Activated CD4-positive, alpha-beta memory T cell treated with anti-CD3 and anti-CD28 coated beads, Interleukin-2, amount 10 ng/mL, durations not matched to agents 7 days and 5 days (primary cell): Measurements from ENCODE around the gene FXYD1. TPM values are rescaled to one million over a fixed set of nuclear protein-coding genes. Genes with fewer than 3 reads are reported as not detected.
"Not testable (repeated sequence)": the region's sequence is repeated elsewhere in the genome, so short reads cannot be mapped to it uniquely, and the experiment has no call there.

Experiments used
- CTCF ChIA-PET: fragments of 350-600 bp; sonication (Branson Sonifier 250); formaldehyde crosslinking; loops from one replicate; lab custom pipeline; 2021; ENCODE audit warnings: antibody characterized with exemption, inconsistent platforms; lab: Charles Lee
- POLR2A ChIA-PET: fragments of 350-600 bp; sonication (Branson Sonifier 250); formaldehyde crosslinking; loops from one replicate; lab custom pipeline; 2021; ENCODE audit warnings: antibody characterized with exemption; lab: Charles Lee
- DNase-seq: peaks from one replicate; pipeline ENCODE4 v3.0.0-alpha.2; 2020
- H3K27ac Mint-ChIP-seq: one replicate; pipeline ENCODE4 v1.8.0; 2021; ENCODE audit warnings: mild to moderate bottlenecking, mixed read lengths
- H3K27me3 Mint-ChIP-seq: one replicate; pipeline ENCODE4 v1.8.0; 2021; ENCODE audit warnings: mixed read lengths
- H3K36me3 Mint-ChIP-seq: one replicate; pipeline ENCODE4 v1.8.0; 2021; ENCODE audit warnings: low read depth, mixed read lengths
- H3K4me1 Mint-ChIP-seq: one replicate; pipeline ENCODE4 v1.8.0; 2021; ENCODE audit warnings: mixed read lengths
- H3K4me3 Mint-ChIP-seq: one replicate; pipeline ENCODE4 v1.8.0; 2021; ENCODE audit warnings: mild to moderate bottlenecking, mixed read lengths
- H3K9me3 Mint-ChIP-seq: one replicate; pipeline ENCODE4 v1.8.0; 2021; ENCODE audit warnings: mixed read lengths
- total RNA-seq, 2 experiments: library from RNA; stranded (reverse); gene quantifications; one replicate each; pipeline ENCODE4 v1.2.3, GENCODE V29; 2021

The FXYD1 gene
- total RNA-seq, 2 experiments from 2014 or later: 3.3 to 3.6 TPM

DNA sequence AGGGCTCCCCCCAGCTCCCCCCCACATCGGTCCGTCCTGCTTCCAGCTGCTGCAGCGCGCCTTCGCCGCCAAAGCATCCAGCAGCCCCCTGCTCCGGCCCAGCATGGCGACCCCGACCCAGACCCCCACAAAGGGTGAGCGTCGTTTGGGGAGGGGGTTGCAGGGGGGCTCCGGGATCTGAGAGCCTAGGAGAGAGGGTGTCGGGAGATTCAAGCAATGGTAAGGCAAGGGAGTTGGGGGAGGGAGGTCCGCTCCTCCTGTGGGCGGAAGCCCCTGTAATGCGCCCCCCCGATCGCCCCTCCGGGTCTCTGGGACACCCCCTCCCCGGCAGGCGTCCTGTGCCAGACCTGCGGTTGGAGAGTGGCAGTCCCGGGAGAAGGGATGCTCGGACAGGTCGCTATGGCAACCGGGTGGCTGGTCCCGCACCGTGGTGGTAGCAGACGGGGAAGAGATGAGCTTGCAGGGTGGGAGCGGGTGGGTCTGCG lies 4.6 kb downstream of the FXYD1 start, which contains the start of gene FXYD7:
Gene FXYD7, plus strand, starts transcription at position 25 of the 485 bp plus-strand sequence. Its CDS starts 79 bp downstream, at position 104.
- Mint-ChIP-seq H3K27ac (no peak within 1 kb of the TSS), H3K4me1 (peaks cover 35% of the 10 kb centered on the region), H3K36me3 (no peaks in the 10 kb centered on the region), H3K9me3 (no peaks in the 10 kb centered on the region), H3K4me3 (peak within 1 kb of the TSS; percentile 76), H3K27me3 (peaks cover 22% of the 10 kb centered on the region)
- DNase-seq: no peak
- ChIA-PET CTCF (interaction anchor here (0.7 to 2.7 kb wide), 8 partner anchors 11 to 125 kb away, joined by 3 to 25 read pairs (median 7); partner anchors contain the start of gene FXYD5), POLR2A (interaction anchor here (1.0 to 3.9 kb wide), 3 partner anchors 11 to 127 kb away, joined by 4 to 39 read pairs (median 16); partner anchors contain the start of genes FXYD5 and USF2)

DNA sequence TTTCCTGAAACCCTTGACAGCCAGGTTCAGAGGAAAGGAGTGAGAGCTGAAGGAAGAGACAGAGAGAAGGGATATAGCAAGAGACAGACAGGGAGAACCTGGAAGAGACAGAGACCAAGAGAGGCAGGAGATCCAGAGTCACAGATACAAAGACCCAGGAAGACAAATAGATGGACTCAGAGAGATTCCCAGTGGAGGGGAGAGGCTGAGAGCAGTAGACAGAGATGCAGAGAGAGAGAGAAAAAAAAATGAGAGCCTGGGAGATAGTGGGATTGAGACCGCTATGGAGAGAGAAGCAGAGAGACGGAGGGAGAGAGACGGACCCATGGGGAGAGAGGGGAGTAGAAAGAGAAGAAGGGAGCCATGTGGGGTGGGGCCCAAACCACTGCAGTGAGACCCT lies 5.2 kb downstream of the FXYD1 start:
- no peaks in the 10 kb centered on the region for H3K9me3 Mint-ChIP-seq
- no peak for DNase-seq
- H3K27ac Mint-ChIP-seq: no peak overlapping the region
- H3K4me1 Mint-ChIP-seq: peaks cover 35% of the 10 kb centered on the region
- no peaks in the 10 kb centered on the region for H3K36me3 Mint-ChIP-seq
- CTCF ChIA-PET: interaction anchor here (0.7 to 2.0 kb wide), 4 partner anchors 10 to 72 kb away, joined by 3 to 8 read pairs (median 3); partner anchors contain the start of gene FXYD5
- peaks cover 22% of the 10 kb centered on the region for H3K27me3 Mint-ChIP-seq
- peak overlapping the region; percentile 21 for H3K4me3 Mint-ChIP-seq
- POLR2A ChIA-PET: interaction anchor here (1.0 to 3.9 kb wide), 2 partner anchors 10 to 127 kb away, joined by 4 to 39 read pairs; partner anchors contain the start of gene FXYD5

DNA sequence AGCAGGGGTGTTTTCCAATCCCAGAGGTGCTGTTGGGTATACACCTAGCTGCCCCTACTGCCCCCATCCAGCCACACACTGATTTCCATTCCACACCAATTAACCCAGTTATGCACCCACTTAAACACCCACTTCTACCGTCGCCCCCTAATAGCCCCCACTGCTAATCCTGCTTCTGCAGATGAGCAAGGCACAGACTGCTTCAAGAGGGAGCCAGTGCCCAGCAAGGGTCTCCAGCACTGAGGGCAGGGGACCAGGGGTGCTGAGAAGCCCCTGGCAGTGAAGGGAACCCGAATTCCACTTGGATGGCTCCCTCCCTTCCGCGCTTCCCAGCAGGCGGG lies 5.6 kb downstream of the FXYD1 start:
- Mint-ChIP-seq H3K27me3 (peaks cover 22% of the 10 kb centered on the region), H3K4me1 (peaks cover 35% of the 10 kb centered on the region), H3K4me3 (no peak overlapping the region), H3K27ac (no peak overlapping the region), H3K9me3 (no peaks in the 10 kb centered on the region), H3K36me3 (no peaks in the 10 kb centered on the region)
- DNase-seq: no peak
- ChIA-PET CTCF (interaction anchor here (2.0 kb wide), 1 partner anchor 10 kb away, joined by 8 read pairs; the partner anchor contains the start of gene FXYD5), POLR2A (no interaction called here)

DNA sequence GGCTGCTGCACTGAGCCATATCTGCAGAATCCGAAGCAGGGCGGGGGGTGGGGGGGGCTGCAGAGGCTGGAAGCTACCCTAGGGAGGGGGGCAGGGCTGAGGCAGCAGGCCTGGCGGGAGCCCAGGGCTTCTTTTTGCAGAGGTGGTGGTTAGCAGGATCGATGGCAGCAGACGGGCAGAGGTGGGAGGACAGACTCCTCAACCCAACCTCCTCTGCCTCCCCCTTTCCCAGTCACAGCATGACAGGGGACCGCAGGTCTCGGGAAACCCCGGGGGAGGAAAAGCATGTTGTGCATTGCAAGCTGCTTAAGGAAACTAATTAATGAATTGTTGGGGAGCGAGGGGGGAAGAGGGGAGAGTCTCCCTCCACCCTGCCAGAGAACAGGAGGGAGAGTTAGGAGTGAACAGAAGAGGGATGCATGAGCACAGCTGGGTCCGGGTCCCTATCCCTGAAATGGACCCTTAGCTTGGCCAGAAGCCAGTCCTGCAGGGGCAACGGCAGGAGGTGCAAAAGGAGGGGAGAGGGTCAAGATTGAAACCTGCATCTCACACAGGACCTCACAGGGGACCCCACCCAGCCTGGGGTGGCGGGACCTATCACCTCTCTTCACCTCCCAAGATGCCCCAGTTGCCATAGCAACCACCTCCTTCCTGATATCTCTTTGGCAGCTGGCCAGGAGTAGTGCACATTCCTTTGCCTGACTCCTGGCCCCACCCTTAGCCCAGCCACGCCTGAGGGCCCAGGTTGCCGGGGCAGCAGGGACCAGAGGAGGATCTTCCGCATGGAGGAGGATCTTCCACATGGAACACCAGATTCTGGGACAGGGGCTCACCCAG lies 6.2 kb downstream of the FXYD1 start:
- ChIA-PET POLR2A (interaction anchor here (1.1 kb wide), 2 partner anchors 66 to 67 kb away, joined by 3 to 4 read pairs; no protein-coding TSS in a partner anchor), CTCF (interaction anchor here (1.7 to 2.0 kb wide), 2 partner anchors 9 kb away, joined by 8 to 9 read pairs; partner anchors contain the start of gene FXYD5)
- DNase-seq: peak; percentile 37
- H3K36me3 Mint-ChIP-seq: no peaks in the 10 kb centered on the region
- H3K27ac Mint-ChIP-seq: no peak overlapping the region
- H3K9me3 Mint-ChIP-seq: no peaks in the 10 kb centered on the region
- no peak overlapping the region for H3K4me3 Mint-ChIP-seq
- peaks cover 22% of the 10 kb centered on the region for H3K27me3 Mint-ChIP-seq
- peaks cover 35% of the 10 kb centered on the region for H3K4me1 Mint-ChIP-seq

DNA sequence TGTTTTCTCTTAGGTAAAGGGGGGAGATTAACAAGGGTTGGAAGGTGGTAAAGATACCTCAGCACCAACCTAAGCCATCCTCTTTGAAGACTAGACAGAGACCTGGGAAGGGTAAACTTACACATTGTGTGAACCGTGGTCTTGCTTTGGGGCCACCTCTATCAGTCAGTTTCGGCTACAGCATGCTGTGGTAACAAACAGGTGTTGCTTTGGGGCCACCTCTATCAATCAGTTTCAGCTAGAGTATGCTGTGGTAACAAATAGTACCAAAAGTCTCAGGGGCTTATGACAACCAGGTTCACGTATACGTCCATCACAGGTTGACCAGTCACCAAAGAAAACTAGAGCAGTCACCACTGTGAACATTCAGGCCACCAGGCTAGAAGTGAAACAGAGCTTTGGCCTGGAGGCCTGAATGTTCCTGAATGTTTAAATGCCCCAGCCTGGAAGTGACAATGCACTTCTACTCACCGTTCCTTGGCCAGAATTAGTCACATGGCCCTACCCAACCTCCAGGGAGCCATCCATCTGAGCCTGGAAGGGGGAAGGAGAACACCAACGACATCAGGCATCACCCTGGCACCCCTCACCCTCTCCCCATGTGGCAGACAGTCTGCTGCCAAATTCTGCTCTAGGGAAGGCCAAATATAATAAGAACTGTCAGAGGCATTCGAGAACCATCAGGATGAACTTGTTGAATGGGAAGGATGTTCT lies 8.3 kb downstream of the FXYD1 start:
- no peak for DNase-seq
- Mint-ChIP-seq H3K4me3 (no peak overlapping the region), H3K27me3 (peaks cover 16% of the 10 kb centered on the region), H3K9me3 (no peaks in the 10 kb centered on the region), H3K27ac (no peak overlapping the region), H3K4me1 (peaks cover 28% of the 10 kb centered on the region), H3K36me3 (no peaks in the 10 kb centered on the region)
- ChIA-PET POLR2A (no interaction called here), CTCF (interaction anchor here (1.7 to 2.0 kb wide), 3 partner anchors 7 to 67 kb away, joined by 3 to 9 read pairs (median 6); partner anchors contain the start of genes FXYD5 and LGI4)

DNA sequence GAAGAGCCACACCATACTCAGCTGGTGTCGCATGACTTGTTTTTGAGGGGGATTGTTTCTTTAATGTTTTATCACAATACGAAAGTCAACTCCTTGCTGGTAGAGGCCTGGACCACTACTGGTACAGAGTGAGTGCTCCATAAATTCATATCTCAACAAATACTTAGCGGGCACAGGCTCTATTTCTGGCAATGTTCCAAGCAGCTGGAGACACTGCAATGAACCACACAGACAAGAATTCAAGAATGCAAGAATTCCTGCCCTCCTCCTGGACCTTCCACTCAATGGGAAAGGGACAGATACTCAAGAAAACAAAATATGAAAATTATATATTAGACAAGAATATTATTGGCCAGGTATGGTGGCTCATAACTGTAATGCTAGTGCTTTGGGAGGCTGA lies 10.8 kb downstream of the FXYD1 start:
- POLR2A ChIA-PET: interaction anchor here (0.6 to 0.7 kb wide), 2 partner anchors 8 to 57 kb away, joined by 3 read pairs; no protein-coding TSS in a partner anchor
- no peak overlapping the region for H3K27ac Mint-ChIP-seq
- H3K27me3 Mint-ChIP-seq: peaks cover 8% of the 10 kb centered on the region
- peaks cover 4% of the 10 kb centered on the region for H3K36me3 Mint-ChIP-seq
- no peaks in the 10 kb centered on the region for H3K9me3 Mint-ChIP-seq
- no peak overlapping the region for H3K4me3 Mint-ChIP-seq
- no peak for DNase-seq
- CTCF ChIA-PET: interaction anchor here (1.2 kb wide), 1 partner anchor 12 kb away, joined by 3 read pairs; no protein-coding TSS in a partner anchor
- peaks cover 28% of the 10 kb centered on the region for H3K4me1 Mint-ChIP-seq

DNA sequence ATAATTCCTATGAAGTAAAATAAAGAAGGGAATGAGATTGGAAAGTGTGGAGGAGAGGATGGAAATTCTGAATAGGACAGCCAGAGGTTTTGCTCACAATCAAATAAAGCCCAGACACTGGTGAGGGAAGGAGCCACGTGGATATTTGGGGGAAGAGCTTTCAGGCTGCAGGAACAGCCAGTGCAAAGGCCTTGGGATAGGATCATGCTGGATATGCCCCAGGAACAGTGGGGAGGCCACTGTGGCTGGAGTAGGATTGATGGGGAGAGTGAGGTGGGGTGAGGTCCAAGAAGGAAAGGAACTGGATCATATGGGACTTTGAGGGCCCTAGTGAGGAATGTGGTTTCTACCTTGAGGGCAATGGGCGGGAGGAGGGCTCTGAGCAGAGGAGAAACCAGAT lies 11.8 kb downstream of the FXYD1 start:
- Mint-ChIP-seq H3K9me3 (no peaks in the 10 kb centered on the region), H3K36me3 (peaks cover 14% of the 10 kb centered on the region), H3K27ac (no peak overlapping the region), H3K4me1 (peaks cover 19% of the 10 kb centered on the region), H3K4me3 (no peak overlapping the region), H3K27me3 (peaks cover 4% of the 10 kb centered on the region)
- POLR2A ChIA-PET: no interaction called here
- CTCF ChIA-PET: interaction anchor here (1.2 to 4.9 kb wide), 2 partner anchors 9 to 13 kb away, joined by 3 to 47 read pairs; no protein-coding TSS in a partner anchor
- no peak for DNase-seq

DNA sequence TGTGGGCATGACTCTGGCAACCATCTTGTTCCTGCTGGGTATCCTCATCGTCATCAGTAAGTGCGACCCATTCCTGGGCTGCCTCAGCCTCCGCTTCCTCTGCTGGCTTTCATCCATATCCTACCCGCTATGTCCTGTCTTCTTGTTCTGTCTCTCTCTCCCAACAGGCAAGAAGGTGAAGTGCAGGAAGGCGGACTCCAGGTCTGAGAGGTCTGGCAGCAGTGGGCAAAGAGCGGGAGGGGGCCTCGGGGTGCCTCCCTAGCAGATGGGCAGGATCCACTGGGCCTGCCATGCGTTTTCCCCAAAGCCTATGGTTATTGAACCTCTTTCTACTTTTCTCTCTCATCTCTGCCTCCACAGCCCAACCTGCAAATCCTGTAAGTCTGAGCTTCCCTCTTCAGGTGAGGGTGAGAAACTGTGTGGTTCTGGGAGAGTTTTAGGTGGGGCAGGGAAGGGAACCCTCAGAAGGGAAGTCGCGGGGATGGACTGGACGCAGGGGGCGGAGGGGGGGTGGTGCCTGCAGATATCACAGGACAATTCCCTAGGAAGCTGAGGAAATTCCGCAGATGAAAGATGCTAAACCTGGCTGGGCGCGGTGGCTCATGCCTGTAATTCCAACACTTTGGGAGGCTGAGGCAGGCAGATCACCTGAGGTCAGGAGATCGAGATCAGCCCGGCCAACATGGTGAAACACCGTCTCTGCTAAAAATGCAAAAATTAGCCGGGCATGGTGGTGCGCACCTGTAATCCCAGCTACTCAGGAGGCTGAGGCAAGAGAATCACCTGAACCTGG lies 12.8 kb downstream of the FXYD1 start:
- ChIA-PET POLR2A (interaction anchor here (4.3 kb wide), 1 partner anchor 55 kb away, joined by 33 read pairs; no protein-coding TSS in a partner anchor), CTCF (interaction anchor here (0.5 to 4.9 kb wide), 3 partner anchors 10 to 65 kb away, joined by 3 to 47 read pairs (median 4); no protein-coding TSS in a partner anchor)

DNA sequence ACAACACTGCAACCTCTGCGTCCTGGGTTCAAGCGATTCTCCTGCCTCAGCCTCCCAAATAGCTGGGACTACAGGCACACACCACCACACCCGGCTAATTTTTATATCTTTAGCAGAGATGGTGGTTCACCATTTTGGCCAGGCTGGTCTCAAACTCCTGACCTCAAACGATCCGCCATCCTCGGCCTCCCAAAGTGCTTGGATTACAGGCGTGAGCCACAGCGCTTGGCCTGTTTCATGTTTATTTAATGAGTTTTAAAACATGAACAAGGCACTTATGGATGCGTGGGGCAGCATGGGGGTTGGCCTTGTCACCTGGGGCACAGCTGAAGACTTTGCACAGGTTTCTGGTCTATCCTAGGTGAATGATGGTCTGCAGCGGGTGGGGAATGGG lies 14.5 kb downstream of the FXYD1 start:
- H3K36me3 Mint-ChIP-seq: peaks cover 40% of the 10 kb centered on the region
- not testable (repeated sequence) for DNase-seq, H3K27ac Mint-ChIP-seq, H3K27me3 Mint-ChIP-seq, H3K9me3 Mint-ChIP-seq
- ChIA-PET CTCF (interaction anchor here (1.0 to 4.9 kb wide), 12 partner anchors 7 to 117 kb away, joined by 3 to 47 read pairs (median 6); partner anchors contain the start of genes FXYD3 and FXYD7), POLR2A (interaction anchor here (0.9 to 10.6 kb wide), 8 partner anchors 11 to 116 kb away, joined by 3 to 106 read pairs (median 30); partner anchors contain the start of genes FXYD7 and USF2)
- H3K4me1 Mint-ChIP-seq: peaks cover 43% of the 10 kb centered on the region
- H3K4me3 Mint-ChIP-seq: peak overlapping the region; percentile 100

More for the DNA sequence above, 12.8 kb downstream of the FXYD1 start:
- no peak for DNase-seq
- Mint-ChIP-seq H3K4me1 (peaks cover 28% of the 10 kb centered on the region), H3K9me3 (no peaks in the 10 kb centered on the region), H3K4me3 (no peak overlapping the region), H3K36me3 (peaks cover 24% of the 10 kb centered on the region), H3K27me3 (peaks cover 4% of the 10 kb centered on the region), H3K27ac (no peak overlapping the region)

DNA sequence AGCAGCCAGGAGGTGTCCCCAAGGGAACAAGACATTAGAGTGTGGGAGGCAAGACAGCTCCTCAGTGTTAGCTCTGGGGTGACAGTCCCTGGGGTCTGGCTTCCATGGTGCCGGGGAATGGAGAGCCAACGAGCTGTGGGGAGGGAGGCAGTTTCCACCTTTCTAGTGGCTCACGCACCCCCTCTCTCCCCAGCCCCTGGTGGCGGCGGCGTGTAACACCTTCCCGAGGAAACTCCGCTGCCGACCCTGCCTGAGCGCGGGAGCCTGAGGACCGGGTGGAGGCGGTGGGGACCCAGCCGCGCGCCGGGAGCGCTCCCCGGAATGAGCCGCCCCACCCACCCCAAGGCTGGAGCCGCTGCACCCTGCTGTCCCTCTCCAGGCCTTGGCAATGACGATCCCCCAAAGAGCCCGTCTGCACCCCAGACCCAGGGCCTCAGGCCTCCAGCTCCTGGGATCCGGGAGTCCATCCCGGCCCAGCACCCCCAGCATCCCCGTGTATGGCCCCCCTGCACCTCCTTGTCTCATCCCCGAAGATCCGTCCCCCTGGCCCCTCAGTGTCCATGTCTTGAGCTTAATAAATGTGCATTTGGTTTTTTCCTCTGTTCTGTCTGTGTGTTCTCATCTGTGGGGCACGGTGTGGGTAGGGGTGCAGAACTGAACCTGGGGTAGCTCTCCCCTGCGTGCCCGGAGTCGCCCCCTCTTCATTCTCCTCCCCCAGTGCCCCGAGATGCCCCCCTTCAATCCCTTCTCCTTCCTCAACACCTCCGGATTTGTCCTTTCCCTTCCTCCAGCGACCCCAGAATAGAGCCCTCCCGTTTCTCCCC lies 15.3 kb downstream of the FXYD1 start:
- H3K9me3 Mint-ChIP-seq: no peaks in the 10 kb centered on the region
- POLR2A ChIA-PET: interaction anchor here (0.8 to 10.6 kb wide), 15 partner anchors 9 to 724 kb away, joined by 3 to 106 read pairs (median 4); partner anchors contain the start of genes FXYD7 and USF2

More for the DNA sequence above, 15.3 kb downstream of the FXYD1 start:
- Mint-ChIP-seq H3K27ac (peak overlapping the region; percentile 97), H3K36me3 (peaks cover 48% of the 10 kb centered on the region), H3K27me3 (peaks cover 4% of the 10 kb centered on the region), H3K4me1 (peaks cover 50% of the 10 kb centered on the region), H3K4me3 (peak overlapping the region; percentile 100)
- CTCF ChIA-PET: interaction anchor here (0.6 to 4.9 kb wide), 28 partner anchors 8 to 1335 kb away, joined by 3 to 47 read pairs (median 3); partner anchors contain the start of genes FXYD3 and FXYD7
- DNase-seq: peak; percentile 80
